GM18499 (cell line): ENCODE measurements around the gene FAM3A.
A peak's percentile ranks its signal among the peaks of the same experiment; 100 is the strongest.
"Not testable (repeated sequence)": the region's sequence is repeated elsewhere in the genome, so short reads cannot be mapped to it uniquely, and the experiment has no call there.

ENCODE experiments used
- ATAC-seq: cut with Tn5 transposase; IDR thresholded peaks from one replicate; pipeline ENCODE4 v1.9.1; 2021; ENCODE audit warnings: moderate number of reproducible peaks; ENCODE audit not compliant: insufficient read depth, unreplicated experiment

Gene FAM3A

GRCh38 chrX:154506483-154507332, 9.3 kb downstream of the FAM3A start:
- ATAC-seq = no peak

DNA sequence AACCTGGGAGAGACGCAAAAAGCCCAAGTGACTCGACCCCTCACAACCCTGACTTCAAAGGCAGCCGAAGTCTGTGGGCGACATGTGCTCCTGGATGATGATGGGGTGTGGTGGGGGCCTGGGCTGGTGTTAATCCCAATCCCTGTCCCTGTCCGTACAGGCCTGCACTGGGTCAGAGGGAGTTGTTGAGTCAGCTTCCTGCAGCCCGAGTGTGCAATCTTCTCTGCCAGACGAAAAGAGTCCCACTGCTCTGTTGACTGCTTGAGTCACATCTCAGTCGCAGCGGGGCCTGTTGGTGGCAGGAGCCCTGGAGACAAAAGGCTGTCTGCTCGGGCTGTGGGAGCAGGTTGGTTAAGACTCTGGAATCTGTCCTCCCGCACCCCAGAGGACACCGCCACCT, 10.3 kb downstream of the FAM3A start:
- ATAC-seq = no peak

GRCh38 chrX:154502989-154503388, 13.0 kb downstream of the FAM3A start:
- ATAC-seq = no peak

DNA sequence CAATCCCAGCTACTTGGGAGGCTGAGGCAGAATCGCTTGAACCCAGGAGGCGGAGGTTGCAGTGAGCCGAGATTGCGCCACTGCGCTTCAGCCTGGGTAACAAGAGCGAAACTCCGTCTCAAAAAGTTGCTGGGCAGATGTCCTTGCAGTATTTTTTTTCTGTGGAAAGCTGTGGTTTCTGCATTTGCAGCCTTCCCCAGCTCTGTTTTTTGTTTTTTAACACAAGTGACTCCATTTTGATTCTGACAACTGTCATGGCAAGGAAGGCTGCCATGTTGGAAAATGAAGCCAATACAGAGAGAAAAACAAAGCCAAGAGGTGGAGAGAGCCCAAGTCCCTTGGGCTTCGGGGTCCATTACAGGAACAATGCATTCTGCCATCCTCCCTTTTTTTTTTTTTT, 13.9 kb downstream of the FAM3A start:
- no peak for ATAC-seq

- not testable (repeated sequence) for ATAC-seq
Observed at GRCh38 chrX:154501423-154501822, 14.6 kb downstream of the FAM3A start.

GRCh38 chrX:154496591-154497137, 19.4 kb downstream of the FAM3A start:
- not testable (repeated sequence) for ATAC-seq

DNA sequence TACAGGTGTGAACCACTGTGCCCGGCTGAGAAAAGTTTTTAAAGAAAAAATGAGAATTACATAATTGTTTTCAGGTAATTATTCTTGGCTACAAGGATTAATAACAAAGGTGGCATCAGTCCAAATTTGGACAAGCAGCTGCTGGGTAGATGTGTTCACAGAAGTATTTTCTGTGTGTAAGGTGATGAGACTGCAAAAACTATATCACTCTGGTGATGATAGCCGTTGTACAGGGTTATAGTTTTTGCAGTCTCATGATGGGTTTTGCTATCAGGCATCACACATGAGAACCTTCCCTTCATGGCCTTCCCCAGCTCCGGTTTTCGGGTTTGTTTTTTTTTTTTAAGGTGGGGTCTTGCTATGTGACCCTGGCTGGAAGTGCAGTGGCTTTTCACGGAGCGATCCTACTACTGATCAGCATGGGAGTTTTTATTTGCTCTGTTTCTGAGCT, 20.5 kb downstream of the FAM3A start:
- ATAC-seq = no peak

GRCh38 chrX:154494715-154495114, 21.3 kb downstream of the FAM3A start:
- no peak for ATAC-seq

DNA sequence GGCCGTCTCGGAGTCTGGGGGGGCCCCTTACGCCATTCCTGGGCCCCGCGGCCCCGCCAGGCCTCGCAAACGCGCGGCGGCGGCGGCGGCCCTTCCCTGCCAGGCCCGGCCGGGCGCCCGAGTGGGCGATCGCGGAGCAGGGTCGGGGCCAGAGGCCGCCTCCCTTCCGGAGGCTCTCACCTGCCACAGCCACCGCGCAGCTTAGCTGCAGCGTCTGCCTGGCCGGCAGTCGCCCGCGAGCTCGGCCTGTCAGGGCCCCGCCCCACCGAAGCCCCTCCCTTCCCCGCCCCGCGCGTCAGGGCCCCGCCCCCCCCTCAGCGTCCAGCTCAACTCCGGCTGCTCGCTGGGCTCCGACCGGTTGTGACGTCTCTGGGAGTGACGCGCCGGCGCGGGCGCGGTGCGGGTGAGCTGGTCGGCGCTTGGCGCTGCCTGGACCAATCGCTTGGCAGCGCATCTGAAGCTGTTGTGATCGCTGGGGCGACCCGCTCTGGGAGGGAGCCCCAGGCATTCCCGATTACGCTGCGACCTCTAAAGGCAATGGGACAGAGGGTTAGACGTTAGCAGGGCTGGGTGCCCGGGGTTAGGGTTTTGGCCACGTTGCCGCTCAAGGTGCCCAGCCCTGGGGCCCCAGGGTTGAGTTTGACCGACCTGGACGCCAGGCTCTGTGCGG, 25.5 kb downstream of the FAM3A start, which contains the start of gene SLC10A3:
Gene SLC10A3, minus strand, starts transcription at position 216 of the 670 bp plus-strand sequence. CDS start 1,689 bp downstream, outside the sequence.
- peak; percentile 49 for ATAC-seq

- peak; percentile 9 for ATAC-seq
Observed at GRCh38 chrX:154490021-154490413, 26.0 kb downstream of the FAM3A start.

GRCh38 chrX:154489182-154489581, 26.9 kb downstream of the FAM3A start:
- no peak for ATAC-seq

GRCh38 chrX:154488336-154489075, 27.5 kb downstream of the FAM3A start:
- ATAC-seq = no peak

GRCh38 chrX:154487518-154488290, 28.3 kb downstream of the FAM3A start:
- ATAC-seq = no peak

- ATAC-seq = no peak
Observed at GRCh38 chrX:154486396-154487207, 29.4 kb downstream of the FAM3A start, which contains the start of gene UBL4A. TSS of gene UBL4A (minus strand) at chrX:154486615. CDS start at chrX:154486584, 31 bp downstream.

- no peak for ATAC-seq
Observed at GRCh38 chrX:154486052-154486395, 30.0 kb downstream of the FAM3A start.

DNA sequence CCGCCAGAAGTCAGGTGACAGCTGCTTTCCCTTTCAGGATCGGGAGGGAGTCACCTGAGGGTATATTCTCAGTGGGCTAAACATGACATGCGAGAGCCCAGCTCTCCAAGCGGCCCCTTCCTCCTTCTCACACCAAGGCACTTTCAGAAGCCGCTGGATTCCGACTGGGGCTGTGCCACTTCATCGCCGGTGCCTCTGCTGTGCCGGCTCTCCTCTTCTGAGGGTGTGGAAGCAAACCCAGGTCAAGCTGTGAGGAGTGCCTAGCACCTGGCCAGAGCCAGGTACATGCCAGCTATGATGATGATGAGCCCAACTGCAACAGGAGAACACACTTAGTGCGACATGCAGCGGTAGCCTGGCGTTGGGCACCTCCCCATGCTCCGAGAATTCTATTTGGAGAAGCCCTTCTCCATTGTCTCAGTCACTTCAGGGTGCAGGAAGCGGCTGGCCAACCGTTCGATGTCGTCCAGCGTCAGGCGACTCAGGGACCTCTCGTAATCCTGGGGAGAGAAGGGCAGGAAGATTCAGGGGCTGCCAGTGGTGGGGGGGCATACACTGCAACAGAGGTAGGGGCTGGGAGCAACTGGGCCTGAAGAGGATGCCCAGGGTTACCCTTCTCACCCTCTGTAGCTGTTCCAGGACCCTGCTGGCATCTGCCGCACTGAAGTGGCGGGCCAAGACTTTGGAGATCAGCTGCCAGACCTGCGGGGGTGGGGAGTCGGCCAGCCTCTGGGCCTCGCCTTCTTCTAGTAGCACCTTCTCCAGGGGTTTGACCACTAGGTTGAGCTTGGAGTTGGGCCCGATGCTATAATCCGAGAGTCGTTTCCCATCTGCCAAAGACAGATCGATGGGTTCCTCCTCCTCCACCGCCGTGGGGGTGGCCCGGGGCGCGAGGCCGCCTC, 30.6 kb downstream of the FAM3A start:
- no peak for ATAC-seq

- no peak for ATAC-seq
Observed at GRCh38 chrX:154484255-154485149, 31.5 kb downstream of the FAM3A start.
